GM19351 (cell line): ENCODE results near the gene MRPL1.
"Not testable (repeated sequence)": the region's sequence is repeated elsewhere in the genome, so short reads cannot be mapped to it uniquely, and the experiment has no call there.

Experiments used
- ATAC-seq: cut with Tn5 transposase; IDR thresholded peaks from one replicate; pipeline ENCODE4 v1.9.1; 2021; ENCODE audit warnings: mild to moderate bottlenecking, moderate library complexity; ENCODE audit not compliant: unreplicated experiment

Gene MRPL1

GRCh38 chr4:77963004-77963403 lies 100.4 kb downstream of the MRPL1 start:
- ATAC-seq = no peak

- ATAC-seq = not testable (repeated sequence)
Measured at GRCh38 chr4:77973657-77974056, 111.0 kb downstream of the MRPL1 start.

- not testable (repeated sequence) for ATAC-seq
Measured at GRCh38 chr4:77982900-77983540, 120.4 kb downstream of the MRPL1 start.

- ATAC-seq = not testable (repeated sequence)
Measured at GRCh38 chr4:77983612-77984311, 121.1 kb downstream of the MRPL1 start.

- no peak for ATAC-seq
Measured at GRCh38 chr4:77989968-77990367, 127.3 kb downstream of the MRPL1 start.

GRCh38 chr4:77990456-77990855 lies 127.8 kb downstream of the MRPL1 start:
- ATAC-seq = no peak

- ATAC-seq = no peak
Measured at GRCh38 chr4:77990904-77991358, 128.3 kb downstream of the MRPL1 start.

- ATAC-seq = no peak
Measured at GRCh38 chr4:77992581-77992980, 130.0 kb downstream of the MRPL1 start.

- ATAC-seq = peak; percentile 79
Measured at GRCh38 chr4:77994194-77994721, 131.6 kb downstream of the MRPL1 start.

- no peak for ATAC-seq
Measured at GRCh38 chr4:77996076-77996475, 133.4 kb downstream of the MRPL1 start.

GRCh38 chr4:78001531-78001930 lies 138.9 kb downstream of the MRPL1 start:
- ATAC-seq = no peak

GRCh38 chr4:78002260-78002659 lies 139.6 kb downstream of the MRPL1 start:
- no peak for ATAC-seq
